NAMALWA (cell line): ENCODE results near the gene GPRC5B.
A peak's percentile ranks its signal among the peaks of the same experiment; 100 is the strongest.

Source experiments
- DNase-seq: peaks from one replicate; pipeline ENCODE4 v3.0.0-alpha.2; 2015; ENCODE audit warnings: low spot score

GPRC5B gene, protein sequence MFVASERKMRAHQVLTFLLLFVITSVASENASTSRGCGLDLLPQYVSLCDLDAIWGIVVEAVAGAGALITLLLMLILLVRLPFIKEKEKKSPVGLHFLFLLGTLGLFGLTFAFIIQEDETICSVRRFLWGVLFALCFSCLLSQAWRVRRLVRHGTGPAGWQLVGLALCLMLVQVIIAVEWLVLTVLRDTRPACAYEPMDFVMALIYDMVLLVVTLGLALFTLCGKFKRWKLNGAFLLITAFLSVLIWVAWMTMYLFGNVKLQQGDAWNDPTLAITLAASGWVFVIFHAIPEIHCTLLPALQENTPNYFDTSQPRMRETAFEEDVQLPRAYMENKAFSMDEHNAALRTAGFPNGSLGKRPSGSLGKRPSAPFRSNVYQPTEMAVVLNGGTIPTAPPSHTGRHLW

DNA sequence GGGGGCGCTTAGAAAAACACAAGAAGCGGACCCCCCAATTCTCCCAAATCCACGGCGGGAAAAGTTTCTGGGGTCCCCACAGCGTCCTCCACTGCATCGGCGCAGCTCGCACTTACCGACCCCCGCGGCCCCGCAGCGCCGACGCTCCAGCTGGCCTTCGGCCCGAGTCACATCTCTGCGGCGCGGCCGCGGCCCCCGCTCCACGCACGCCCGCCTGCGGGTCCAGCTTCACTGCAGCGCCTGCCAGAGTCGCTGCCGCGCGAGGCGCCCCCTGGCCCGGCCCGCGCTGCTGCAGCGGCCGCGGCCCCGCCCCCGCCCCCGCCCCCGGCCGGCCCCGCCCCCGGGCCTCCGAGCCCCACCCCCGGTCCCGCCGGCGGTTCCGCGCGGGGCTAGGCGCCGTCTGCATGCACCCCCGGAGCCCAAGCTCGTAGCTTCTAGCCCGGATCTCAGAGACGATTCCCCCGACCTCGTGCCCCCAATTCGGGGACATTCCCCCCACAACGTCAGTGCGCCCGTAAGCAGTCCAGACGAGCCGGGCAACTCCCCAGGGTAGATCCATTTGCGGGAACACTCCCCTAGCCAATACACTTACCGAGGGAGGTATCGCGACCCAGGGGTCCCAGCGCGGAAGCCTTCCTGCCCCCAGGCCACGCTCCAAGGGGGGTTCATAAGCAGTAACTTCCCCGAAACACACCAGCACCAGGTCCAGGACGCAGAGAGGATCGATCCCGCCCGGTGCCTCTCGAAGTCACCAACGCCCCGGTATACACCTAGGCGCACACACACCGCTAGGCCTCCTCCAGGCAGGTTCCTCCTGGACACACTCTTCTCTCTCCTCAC, at the start of gene GPRC5B:
Gene GPRC5B, minus strand, starts transcription at position 238 of the 840 bp plus-strand sequence. CDS start 12,003 bp downstream, outside the sequence.
- DNase-seq: peak; percentile 33

GRCh38 chr16:19933740-19934139, 49.1 kb upstream of the GPRC5B start:
- DNase-seq: no peak

DNA sequence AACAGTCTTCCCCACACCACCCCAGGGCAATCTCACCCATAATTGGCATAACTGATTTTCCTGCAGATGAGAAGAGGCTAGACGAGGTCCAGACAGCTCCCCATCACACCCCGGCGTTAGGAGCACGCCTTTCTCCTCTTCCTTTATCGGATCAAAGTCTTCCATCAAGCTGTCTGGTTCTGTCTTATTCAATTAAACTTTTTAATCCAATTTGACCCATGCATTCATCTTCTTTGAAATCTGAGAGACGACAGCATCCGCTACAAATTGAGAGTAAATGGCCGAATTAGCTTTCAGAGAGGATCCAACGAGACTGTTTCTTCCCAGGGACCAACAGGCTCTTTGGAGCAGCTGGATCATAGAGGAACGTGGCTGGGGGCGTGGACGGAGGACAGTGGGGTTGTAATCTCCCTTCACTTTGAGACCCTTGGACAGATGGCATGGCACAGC, 44.4 kb upstream of the GPRC5B start:
- no peak for DNase-seq

- DNase-seq: no peak
Observed at GRCh38 chr16:19928432-19928831, 43.8 kb upstream of the GPRC5B start.

GRCh38 chr16:19926449-19927390, 42.1 kb upstream of the GPRC5B start:
- DNase-seq: no peak

DNA sequence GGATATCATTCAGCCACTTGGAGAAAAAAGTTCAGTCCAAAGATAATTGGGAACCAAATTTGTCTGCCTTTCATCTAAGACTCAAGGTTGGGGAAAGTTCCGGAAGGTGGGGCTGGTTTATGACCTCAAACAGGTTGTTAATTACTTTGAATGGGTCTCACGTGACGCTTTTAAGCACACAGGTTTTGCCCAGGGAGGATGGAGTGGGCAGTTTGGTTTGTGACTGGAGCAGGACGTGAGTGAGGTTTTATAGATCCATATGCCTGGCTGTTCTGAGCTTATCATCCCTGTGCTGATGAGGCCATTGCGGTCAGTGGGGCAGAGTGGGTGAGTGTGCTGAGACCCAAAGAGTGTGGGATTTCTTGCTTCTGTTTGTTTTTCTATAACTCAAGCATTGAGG, 38.7 kb upstream of the GPRC5B start:
- DNase-seq: no peak

GRCh38 chr16:19919142-19919541, 34.5 kb upstream of the GPRC5B start:
- DNase-seq: no peak

- no peak for DNase-seq
Observed at GRCh38 chr16:19916064-19916463, 31.4 kb upstream of the GPRC5B start.

- no peak for DNase-seq
Observed at GRCh38 chr16:19914877-19915276, 30.2 kb upstream of the GPRC5B start.

DNA sequence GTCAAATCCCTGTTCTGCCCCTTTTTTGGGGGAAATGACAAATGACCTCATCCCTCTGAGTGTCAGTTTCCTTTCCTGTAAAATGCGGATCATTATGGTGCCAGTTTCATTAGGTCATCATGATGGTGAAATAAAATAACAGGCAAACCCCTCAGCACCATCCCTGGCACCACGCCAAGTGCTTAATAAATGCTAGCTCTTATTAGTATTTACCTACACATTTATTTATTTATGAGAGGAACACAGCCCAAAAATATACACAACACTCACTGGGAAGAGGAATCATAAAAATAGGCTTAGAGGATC, 28.6 kb upstream of the GPRC5B start:
- DNase-seq: no peak

- no peak for DNase-seq
Observed at GRCh38 chr16:19912455-19913339, 28.0 kb upstream of the GPRC5B start.

- DNase-seq: no peak
Observed at GRCh38 chr16:19911747-19912454, 27.3 kb upstream of the GPRC5B start.

DNA sequence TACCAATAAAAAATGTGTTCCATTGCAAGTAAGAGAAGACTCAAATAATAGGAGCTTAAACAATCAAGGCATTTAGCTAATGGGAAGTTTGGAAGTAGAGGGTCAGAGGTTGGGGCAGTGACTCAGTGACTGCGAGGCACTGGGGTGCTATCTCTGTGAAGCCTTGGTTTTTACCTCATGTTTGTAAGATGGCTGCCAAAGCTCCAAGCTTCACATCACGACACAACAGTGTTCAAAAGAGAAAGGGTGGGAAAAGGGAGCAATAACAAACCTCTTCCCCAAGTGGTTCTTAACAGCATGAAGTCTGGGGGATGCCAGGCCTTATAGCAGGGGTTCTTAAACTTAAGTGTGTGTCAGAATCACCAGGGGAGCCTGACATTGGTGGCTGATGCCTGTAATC, 26.6 kb upstream of the GPRC5B start:
- no peak for DNase-seq

- no peak for DNase-seq
Observed at GRCh38 chr16:19909750-19910322, 25.2 kb upstream of the GPRC5B start.

- no peak for DNase-seq
Observed at GRCh38 chr16:19908921-19909320, 24.3 kb upstream of the GPRC5B start.

DNA sequence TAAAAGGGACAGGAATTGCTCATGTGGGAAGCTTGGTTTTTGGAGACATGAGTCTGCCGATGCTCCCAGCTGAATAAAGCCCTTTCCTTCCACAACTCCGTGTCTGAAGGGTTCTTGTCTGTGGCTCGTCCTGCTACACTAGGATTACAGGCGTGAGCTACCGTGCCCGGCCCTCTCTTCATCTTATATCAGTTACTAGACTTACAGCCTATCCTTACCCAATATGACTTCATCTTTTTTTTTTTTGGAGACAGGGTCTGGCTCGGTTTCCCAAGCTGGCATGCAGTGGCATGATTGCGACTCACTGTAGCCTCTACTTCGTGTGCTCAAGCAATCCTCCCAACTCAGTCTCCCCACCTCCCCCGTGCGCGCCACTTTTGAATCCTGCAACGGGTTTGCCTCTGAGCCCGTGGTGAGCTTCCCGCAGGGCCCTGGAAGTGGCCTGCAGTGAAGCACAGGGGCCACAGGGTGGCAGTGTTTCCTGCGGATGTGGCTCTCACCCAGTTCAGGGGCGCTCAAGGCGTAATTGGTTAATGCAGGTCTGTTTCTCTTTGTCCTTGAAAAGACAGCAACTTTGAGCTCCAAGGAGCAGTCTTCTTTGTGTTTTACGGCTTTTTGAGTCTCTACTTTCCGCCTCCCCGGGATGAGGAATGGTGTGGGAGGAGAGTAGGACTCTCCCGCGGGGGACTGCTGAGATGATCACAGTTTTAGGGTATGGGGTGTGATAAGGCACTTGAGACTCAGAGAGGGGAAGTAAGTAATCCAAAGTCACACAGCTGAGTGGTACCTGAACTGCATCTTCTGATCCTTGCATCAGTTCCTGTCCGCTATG, 22.7 kb upstream of the GPRC5B start:
- DNase-seq: peak; percentile 86

- DNase-seq: no peak
Observed at GRCh38 chr16:19901164-19901563, 16.5 kb upstream of the GPRC5B start.

DNA sequence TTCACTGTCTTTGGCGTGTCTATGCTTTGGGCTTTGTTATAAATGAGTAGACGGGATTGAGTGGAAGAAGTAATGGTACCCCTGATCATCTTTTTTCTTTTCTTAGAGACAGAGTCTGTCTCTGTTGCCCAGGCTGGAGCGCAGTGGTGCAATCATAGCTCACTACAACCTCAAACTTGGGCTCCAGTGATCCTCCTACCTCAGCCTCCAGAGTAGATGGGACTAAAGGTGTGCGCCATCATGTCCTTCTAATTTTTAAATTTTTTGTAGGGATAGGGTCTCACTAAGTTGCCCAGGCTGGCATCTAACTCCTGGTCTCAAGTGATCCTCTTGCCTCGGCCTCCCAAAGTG, 14.9 kb upstream of the GPRC5B start:
- no peak for DNase-seq

- DNase-seq: peak; percentile 76
Observed at GRCh38 chr16:19898924-19899604, 14.4 kb upstream of the GPRC5B start.
